ENCODE results near the gene AK5. TPM values are rescaled to one million over a fixed set of nuclear protein-coding genes. Genes with fewer than 3 reads are reported as not detected.

Gene AK5
- total RNA-seq, 4 donors from 2014 or later: 0.17 to 1.6 (median 0.56) TPM; not detected in 1

DNA sequence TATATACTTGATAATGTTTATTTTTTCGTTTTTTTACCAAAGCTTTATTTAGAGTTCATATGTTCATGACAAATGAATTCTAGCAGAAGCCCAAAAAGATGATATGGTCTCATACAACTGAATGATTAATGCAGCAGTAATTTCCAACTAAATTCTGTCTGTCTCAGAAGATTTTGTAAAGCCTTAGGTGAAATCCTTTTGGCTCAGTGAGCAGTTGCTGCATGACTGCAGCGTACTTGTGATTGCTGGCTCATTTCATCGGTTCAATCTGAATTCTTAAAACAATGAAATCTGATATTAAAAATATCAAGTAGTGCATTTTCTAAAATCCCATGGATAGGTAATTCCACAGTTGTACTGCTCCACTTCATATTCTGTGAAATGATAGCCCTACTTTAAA, 73.2 kb downstream of the AK5 start:
- Histone ChIP-seq H3K27ac (no peak overlapping the region), H3K27me3 (no peaks in the 10 kb centered on the region), H3K36me3 (no peaks in the 10 kb centered on the region), H3K9me3 (no peaks in the 10 kb centered on the region), H3K4me1 (no peaks in the 10 kb centered on the region), H3K4me3 (replicated peaks in 1 of 3) (no peak overlapping the region)
- intact Hi-C loops (cut with DNase I): no loop called here
- 78 to 80% methylated on average over 3 of the region's 3 CpGs for WGBS, 2 donors
- TF ChIP-seq CTCF (IDR thresholded peaks at IDR 0.05): no peak
- no peak for TF ChIP-seq POLR2A (IDR thresholded peaks at IDR 0.05)
- no peak for DNase-seq

DNA sequence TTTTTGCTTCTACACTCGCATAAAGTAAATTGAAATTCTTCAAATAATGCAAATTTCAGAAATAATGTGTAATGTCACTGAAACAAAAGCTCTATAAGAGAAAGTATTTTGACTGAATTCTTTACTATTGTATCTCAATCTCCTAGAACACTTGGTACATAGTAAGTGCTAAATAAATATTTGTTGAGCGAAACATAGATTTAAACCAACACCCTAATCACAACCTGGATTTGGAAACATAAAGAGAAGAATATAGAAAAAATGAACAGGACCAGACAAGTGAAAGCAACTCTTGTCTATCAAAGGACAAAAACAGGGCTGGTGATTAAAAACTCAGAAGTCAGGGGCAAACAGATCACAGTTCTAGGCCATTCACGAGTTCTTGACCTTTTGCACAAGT, 74.3 kb downstream of the AK5 start:
- no peaks in the 10 kb centered on the region for H3K4me1 ChIP-seq
- intact Hi-C loops (cut with DNase I): no loop called here
- H3K4me3 ChIP-seq (replicated peaks in 1 of 3): no peak overlapping the region
- H3K27ac ChIP-seq: no peak overlapping the region
- no peak for DNase-seq
- H3K27me3 ChIP-seq: no peaks in the 10 kb centered on the region
- TF ChIP-seq CTCF (IDR thresholded peaks at IDR 0.05) (no peak), POLR2A (IDR thresholded peaks at IDR 0.05) (no peak)
- WGBS, 2 donors: 81 to 92% methylated on average over 3 of the region's 3 CpGs
- H3K9me3 ChIP-seq: no peaks in the 10 kb centered on the region
- no peaks in the 10 kb centered on the region for H3K36me3 ChIP-seq

GRCh38 chr1:77360256-77360655, 78.4 kb downstream of the AK5 start:
- intact Hi-C loops (cut with DNase I): no loop called here
- Histone ChIP-seq H3K36me3 (no peaks in the 10 kb centered on the region), H3K4me3 (replicated peaks in 1 of 3) (no peak overlapping the region), H3K27ac (no peak overlapping the region), H3K4me1 (no peaks in the 10 kb centered on the region), H3K27me3 (no peaks in the 10 kb centered on the region), H3K9me3 (no peaks in the 10 kb centered on the region)
- DNase-seq: no peak
- TF ChIP-seq POLR2A (IDR thresholded peaks at IDR 0.05): no peak
- no peak for TF ChIP-seq CTCF (IDR thresholded peaks at IDR 0.05)

- intact Hi-C loops (cut with DNase I): no loop called here
- Histone ChIP-seq H3K27ac (no peak overlapping the region), H3K4me1 (no peaks in the 10 kb centered on the region), H3K9me3 (no peaks in the 10 kb centered on the region), H3K36me3 (no peaks in the 10 kb centered on the region), H3K27me3 (no peaks in the 10 kb centered on the region), H3K4me3 (replicated peaks in 1 of 3) (no peak overlapping the region)
- WGBS, 2 donors: 93 to 95% methylated on average over 7 of the region's 7 CpGs
- no peak for TF ChIP-seq POLR2A (IDR thresholded peaks at IDR 0.05)
- TF ChIP-seq CTCF (IDR thresholded peaks at IDR 0.05): no peak
- DNase-seq: no peak
Measured at GRCh38 chr1:77361621-77362020, 79.8 kb downstream of the AK5 start.

DNA sequence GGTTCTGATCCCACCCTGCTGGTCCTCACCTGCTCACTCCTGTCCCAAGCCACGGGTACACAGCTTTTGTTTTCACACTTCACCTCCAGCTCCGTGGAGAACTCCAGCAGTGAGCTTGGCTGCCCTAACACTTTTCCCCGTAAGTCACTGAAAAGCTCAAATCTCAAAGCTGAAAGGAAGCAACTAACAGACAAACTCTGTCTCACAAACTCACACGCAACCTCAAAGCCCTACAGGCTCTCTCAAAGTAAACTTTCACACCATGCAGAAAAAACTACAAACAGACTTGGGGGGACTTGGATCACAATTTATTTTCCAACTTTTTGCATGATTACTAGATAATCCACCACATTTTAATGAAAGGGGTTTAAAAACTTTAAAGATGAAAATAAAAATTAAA, 88.3 kb downstream of the AK5 start:
- Histone ChIP-seq H3K4me1 (no peaks in the 10 kb centered on the region), H3K4me3 (replicated peaks in 1 of 3) (no peak overlapping the region), H3K27ac (no peak overlapping the region), H3K27me3 (no peaks in the 10 kb centered on the region), H3K9me3 (no peaks in the 10 kb centered on the region), H3K36me3 (no peaks in the 10 kb centered on the region)
- no peak for DNase-seq
- intact Hi-C loops (cut with DNase I): no loop called here
- TF ChIP-seq POLR2A (IDR thresholded peaks at IDR 0.05): no peak
- TF ChIP-seq CTCF (IDR thresholded peaks at IDR 0.05): no peak
- WGBS, 2 donors: 32 to 42% methylated on average over 4 of the region's 4 CpGs
